ENCODE measurements around the gene AGRN. TPM values are rescaled to one million over a fixed set of nuclear protein-coding genes. Genes with fewer than 3 reads are reported as not detected.

Gene AGRN
- total RNA-seq, 1 experiment from 2014 or later: 184 TPM

GRCh38 chr1:1000357-1001056 is 19.4 kb upstream of the AGRN start (continued):
- no peak for TF ChIP-seq ERG (CRISPR knock-in tag; IDR thresholded peaks at IDR 0.05)
- peak; percentile 76; the same call in 1 of the 2 replicates for TF ChIP-seq ZNF219 (CRISPR knock-in tag; IDR thresholded peaks at IDR 0.05; ENCODE audit: borderline replicate concordance)
- TF ChIP-seq NFATC4 (CRISPR knock-in tag; IDR thresholded peaks at IDR 0.05): no peak
- peak; percentile 43; the same call in 1 of the 2 replicates for TF ChIP-seq SP1 (CRISPR knock-in tag; conservative IDR thresholded peaks at IDR 0.05)
- no peak; the same call in 1 of the 2 replicates for TF ChIP-seq PREB (CRISPR knock-in tag; IDR thresholded peaks at IDR 0.05; ENCODE audit: borderline replicate concordance)
- no peak for TF ChIP-seq HMGA2 (CRISPR knock-in tag; IDR thresholded peaks at IDR 0.05)
- no peak for TF ChIP-seq STAT6 (CRISPR knock-in tag; conservative IDR thresholded peaks at IDR 0.05; ENCODE audit: low read depth)
- no peak for TF ChIP-seq JAZF1 (CRISPR knock-in tag; IDR thresholded peaks at IDR 0.05)
- peak; percentile 27; the same call in 1 of the 2 replicates for TF ChIP-seq USF1 (CRISPR knock-in tag; IDR thresholded peaks at IDR 0.05)
- peak; percentile 60 for TF ChIP-seq USF2 (CRISPR knock-in tag; IDR thresholded peaks at IDR 0.05)
- TF ChIP-seq ATF3 (CRISPR knock-in tag; conservative IDR thresholded peaks at IDR 0.05): peak; percentile 94
- peak; percentile 50; the same call in 1 of the 2 replicates for TF ChIP-seq ZNF423 (CRISPR knock-in tag; IDR thresholded peaks at IDR 0.05)
- TF ChIP-seq ZNF121 (CRISPR knock-in tag; IDR thresholded peaks at IDR 0.05): no peak
- TF ChIP-seq CTCF (IDR thresholded peaks at IDR 0.05): no peak
- TF ChIP-seq MXD4 (CRISPR knock-in tag; IDR thresholded peaks at IDR 0.05; ENCODE audit: borderline replicate concordance): no peak
- TF ChIP-seq GTF2I (CRISPR knock-in tag; conservative IDR thresholded peaks at IDR 0.05): no peak
- TF ChIP-seq FOXJ3 (CRISPR knock-in tag; IDR thresholded peaks at IDR 0.05; ENCODE audit: borderline replicate concordance): no peak
- peak; percentile 100 for TF ChIP-seq ZBTB21 (CRISPR knock-in tag; IDR thresholded peaks at IDR 0.05; ENCODE audit: borderline replicate concordance)
- TF ChIP-seq NR2C2 (CRISPR knock-in tag; IDR thresholded peaks at IDR 0.05): no peak; the same call in 1 of the 2 replicates
- TF ChIP-seq IRF1 (CRISPR knock-in tag; IDR thresholded peaks at IDR 0.05): no peak; the same call in 1 of the 2 replicates
- TF ChIP-seq ZNF263 (CRISPR knock-in tag; IDR thresholded peaks at IDR 0.05; ENCODE audit: low read depth): no peak; the same call in 1 of the 2 replicates
- no peak for TF ChIP-seq ATF1 (CRISPR knock-in tag; IDR thresholded peaks at IDR 0.05)
- TF ChIP-seq E2F1 (CRISPR knock-in tag; IDR thresholded peaks at IDR 0.05): peak; percentile 85; the same call in 1 of the 2 replicates
- peak; percentile 98 for TF ChIP-seq MAX (CRISPR knock-in tag; IDR thresholded peaks at IDR 0.05)
- no peak for TF ChIP-seq NR1H2 (CRISPR knock-in tag; IDR thresholded peaks at IDR 0.05)
- no peak for TF ChIP-seq SMAD4 (CRISPR knock-in tag; IDR thresholded peaks at IDR 0.05)
- no peak for TF ChIP-seq NFYB (CRISPR knock-in tag; conservative IDR thresholded peaks at IDR 0.05; ENCODE audit: low read depth)
- no peak for TF ChIP-seq ZNF232 (CRISPR knock-in tag; IDR thresholded peaks at IDR 0.05)
- no peak for TF ChIP-seq ELF4 (CRISPR knock-in tag; IDR thresholded peaks at IDR 0.05; ENCODE audit: low read depth)

All from WTC11 (cell line).